GM12878 (cell line): ENCODE data around the gene NAA38. TPM values are rescaled to one million over a fixed set of nuclear protein-coding genes. Genes with fewer than 3 reads are reported as not detected.

Experiments used
- ATAC-seq: fragments of 200-7000 bp; cut with Tn5 transposase; 3 replicates; pipeline ENCODE4 v1.9.1; 2020; ENCODE audit warnings: mild to moderate bottlenecking, moderate library complexity
- BruUV-seq: library from RNA; stranded (reverse); fragments of 400-500 nt; replicated peaks from 2 replicates; lab custom pipeline; 2021; lab: Mats Ljungman, UMichigan
- CTCF ChIA-PET: fragments of 300-600 bp; sonication (Branson Sonifier 250); formaldehyde crosslinking; extraction: SDS; loops from one replicate; lab custom pipeline; 2021; ENCODE audit warnings: inconsistent platforms; lab: Yijun Ruan, JAX
- POLR2A ChIA-PET: fragments of 350-600 bp; formaldehyde crosslinking; extraction: SDS; loops from one replicate; lab custom pipeline; 2021; ENCODE audit warnings: inconsistent platforms; lab: Charles Lee
- RAD21 ChIA-PET: fragments of 300-600 bp; sonication (Branson Sonifier 250); formaldehyde crosslinking; loops from one replicate; lab custom pipeline; 2023; ENCODE audit warnings: antibody characterized with exemption; ENCODE audit not compliant: unreplicated experiment; lab: Charles Lee
- SMC1A ChIA-PET: fragments of 300-600 bp; sonication (Branson Sonifier 250); formaldehyde crosslinking; loops from one replicate; lab custom pipeline; 2023; ENCODE audit not compliant: unreplicated experiment, uncharacterized antibody; lab: Charles Lee
- DNase-seq: peaks from one replicate; pipeline ENCODE4 v3.0.0-alpha.2; 2011; ENCODE audit warnings: low read depth, low spot score
- FAIRE-seq: peaks from 3 replicates; lab custom pipeline; 2011; peaks lifted over from hg19 to GRCh38; lab: Jason Lieb, UNC
- H2AFZ ChIP-seq: 2 replicates; pipeline ENCODE4 v1.6.0; 2011; ENCODE audit warnings: low read depth, low read length, control low read depth; ENCODE audit not compliant: control insufficient read depth
- H3K27ac ChIP-seq: 2 replicates; pipeline ENCODE4 v1.5.1; 2011; ENCODE audit warnings: control low read depth; ENCODE audit not compliant: control insufficient read depth, insufficient read depth
- H3K27me3 ChIP-seq, 2 experiments: replicated peaks in 1 of 2; 2 replicates each; pipeline versions ENCODE4 v1.6.0 to v1.6.1; 2011; ENCODE audit warnings: low read length in 1 of 2; ENCODE audit not compliant: control insufficient read depth in 2 of 2, insufficient read depth in 2 of 2
- H3K36me3 ChIP-seq, 2 experiments: 2 replicates each; pipeline ENCODE4 v1.5.1; 2011; ENCODE audit warnings: low read length in 1 of 2; ENCODE audit not compliant: control insufficient read depth in 2 of 2, insufficient read depth in 2 of 2
- H3K4me1 ChIP-seq: 2 replicates; pipeline ENCODE4 v1.6.1; 2011; ENCODE audit warnings: mild to moderate bottlenecking, low read length, moderate library complexity, mixed read lengths; ENCODE audit not compliant: control insufficient read depth, insufficient read depth
- H3K4me2 ChIP-seq: 2 replicates; pipeline ENCODE4 v1.6.0; 2011; ENCODE audit warnings: control low read depth; ENCODE audit not compliant: control insufficient read depth, insufficient read depth
- H3K4me3 ChIP-seq: fragments of 200-600 bp; sonication (generic); 2 replicates; pipeline ENCODE4 v1.5.1; 2016
- H3K79me2 ChIP-seq: 2 replicates; pipeline ENCODE4 v1.6.0; 2011; ENCODE audit warnings: low read length; ENCODE audit not compliant: control insufficient read depth, insufficient read depth
- H3K9ac ChIP-seq: 2 replicates; pipeline ENCODE4 v1.8.0; 2011; ENCODE audit warnings: low read length, control low read depth, mixed read lengths; ENCODE audit not compliant: control insufficient read depth, insufficient read depth
- H3K9me3 ChIP-seq: replicated peaks from 3 replicates; pipeline ENCODE4 v1.5.1; 2011; ENCODE audit warnings: mild to moderate bottlenecking, low read length; ENCODE audit not compliant: control insufficient read depth, insufficient read depth
- H4K20me1 ChIP-seq: 2 replicates; pipeline ENCODE4 v1.6.0; 2011; ENCODE audit not compliant: control insufficient read depth, insufficient read depth
- BHLHE40 ChIP-seq, 2 experiments: fragments of 450-650 bp in 1 of 2; IDR thresholded peaks; 2 replicates each; pipeline ENCODE4 v1.6.1; 2011 to 2017; ENCODE audit warnings: low read depth in 2 of 2, borderline replicate concordance in 1 of 2, improper control_type of control experiment in 1 of 2, low read length in 1 of 2, mild to moderate bottlenecking in 1 of 2
- HDGF ChIP-seq: fragments of 450-650 bp; IDR thresholded peaks from 2 replicates; pipeline ENCODE4 v1.6.1; 2016; ENCODE audit warnings: antibody characterized with exemption
- IKZF1 ChIP-seq: fragments of 450-650 bp; conservative IDR thresholded peaks from 2 replicates; pipeline ENCODE4 v1.6.1; 2017; ENCODE audit warnings: antibody characterized with exemption, mild to moderate bottlenecking
- IKZF2 ChIP-seq, 2 experiments: fragments of 450-650 bp; IDR thresholded peaks; 2 replicates each; pipeline ENCODE4 v1.6.1; 2017; ENCODE audit warnings: mild to moderate bottlenecking in 2 of 2, moderate library complexity in 2 of 2
- LARP7 ChIP-seq: fragments of 450-650 bp; IDR thresholded peaks from 2 replicates; pipeline ENCODE4 v1.6.1; 2017; ENCODE audit warnings: mild to moderate bottlenecking
- MTA2 ChIP-seq: fragments of 450-650 bp; IDR thresholded peaks from 2 replicates; pipeline ENCODE4 v1.6.1; 2016; ENCODE audit warnings: low read depth, mild to moderate bottlenecking, moderate library complexity
- MXI1 ChIP-seq: fragments of 150-350 bp; IDR thresholded peaks from 2 replicates; pipeline ENCODE4 v1.6.1; 2011; ENCODE audit warnings: low read depth, mild to moderate bottlenecking, inconsistent platforms, low read length, improper control_type of control experiment
- NR2F1 ChIP-seq: fragments of 450-650 bp; conservative IDR thresholded peaks from 2 replicates; pipeline ENCODE4 v1.6.1; 2017; ENCODE audit warnings: mild to moderate bottlenecking
- NRF1 ChIP-seq: conservative IDR thresholded peaks from 2 replicates; pipeline ENCODE4 v1.6.1; 2011; ENCODE audit warnings: mild to moderate bottlenecking, low read depth, low read length, improper control_type of control experiment
- PAX5 ChIP-seq: IDR thresholded peaks from 2 replicates; pipeline ENCODE4 v1.6.1; 2011; ENCODE audit warnings: low read depth, low read length, borderline replicate concordance
- POLR2AphosphoS5 ChIP-seq: IDR thresholded peaks from 2 replicates; pipeline ENCODE4 v1.6.1; 2011; ENCODE audit warnings: mild to moderate bottlenecking, low read length, inconsistent platforms
- RFX5 ChIP-seq: IDR thresholded peaks from 2 replicates; pipeline ENCODE4 v1.6.1; 2011; ENCODE audit warnings: low read depth, low read length, improper control_type of control experiment
- STAT1 ChIP-seq: fragments of 450-650 bp; conservative IDR thresholded peaks from 2 replicates; pipeline ENCODE4 v1.6.1; 2014; ENCODE audit warnings: antibody characterized with exemption, mild to moderate bottlenecking
- YBX1 ChIP-seq: fragments of 450-650 bp; IDR thresholded peaks from 2 replicates; pipeline ENCODE4 v1.6.1; 2016; ENCODE audit warnings: antibody characterized with exemption
- WGBS: methylation state at CpG from one replicate; pipeline ENCODE4 v1.1.6; 2016; ENCODE audit warnings: low lambda C conversion rate; ENCODE audit not compliant: insufficient replicate concordance, insufficient coverage; ENCODE audit errors: missing lambda C conversion rate; 5-methylcytosine and 5-hydroxymethylcytosine counted together
- in situ Hi-C: fragments of 300-500 bp; cut with MboI; formaldehyde crosslinking; loops from 9 replicates; pipeline ENCODE4 v1.14.3; 2018; ENCODE audit warnings: mixed read lengths
- intact Hi-C: fragments of 100-400 bp; cut with micrococcal nuclease; formaldehyde crosslinking; loops from one replicate; pipeline ENCODE4 v1.14.2; 2022; ENCODE audit not compliant: unreplicated experiment
- polyA plus RNA-seq, 11 experiments: library from polyadenylated mRNA; depleted of rRNA in 4 of 11; unstranded in 6 of 11; stranded (reverse) in 5 of 11; fragments of >200 nt; fragmentation: Nextera tagmentation in 4 of 11; fragmentation: Illumina TruSeq in 1 of 11; extraction: Ambion mirVana in 4 of 11; extraction: Trizol in 1 of 11; gene quantifications; 1 replicate in 1 of 11; 2 replicates in 10 of 11; pipeline versions ENCODE4 v1.2.1 to v1.2.3, GENCODE V29; 2011 to 2016; ENCODE audit warnings: inconsistent platforms in 2 of 11, missing spikeins in 2 of 11, low read depth in 1 of 11
- total RNA-seq, 4 experiments: library from RNA; depleted of rRNA in 3 of 4; stranded (reverse); fragments of >200 nt in 3 of 4; fragmentation: Illumina TruSeq in 1 of 4; extraction: Trizol in 1 of 4; gene quantifications; 2 replicates each; pipeline versions ENCODE4 v1.2.1 to v1.2.3, GENCODE V29; 2013 to 2021
- TF ChIP-seq, protein P1 (sequence below): fragments of 450-650 bp; IDR thresholded peaks from 2 replicates; pipeline ENCODE4 v1.6.1; 2017; ENCODE audit warnings: borderline replicate concordance
- TF ChIP-seq, protein P2 (sequence below): fragments of 150-350 bp; IDR thresholded peaks from 2 replicates; pipeline ENCODE4 v1.6.1; 2016; ENCODE audit warnings: low read depth, low read length
- TF ChIP-seq, protein P3 (sequence below): IDR thresholded peaks from 2 replicates; pipeline ENCODE4 v1.6.1; 2012; ENCODE audit warnings: low read depth, low read length, improper control_type of control experiment

Gene NAA38
- total and polyA plus RNA-seq, 10 of the 15 experiments (the other 5 are each of a cell fraction or from before 2014, with no cell fraction given), result 31.5 to 337 (median 215) TPM

DNA sequence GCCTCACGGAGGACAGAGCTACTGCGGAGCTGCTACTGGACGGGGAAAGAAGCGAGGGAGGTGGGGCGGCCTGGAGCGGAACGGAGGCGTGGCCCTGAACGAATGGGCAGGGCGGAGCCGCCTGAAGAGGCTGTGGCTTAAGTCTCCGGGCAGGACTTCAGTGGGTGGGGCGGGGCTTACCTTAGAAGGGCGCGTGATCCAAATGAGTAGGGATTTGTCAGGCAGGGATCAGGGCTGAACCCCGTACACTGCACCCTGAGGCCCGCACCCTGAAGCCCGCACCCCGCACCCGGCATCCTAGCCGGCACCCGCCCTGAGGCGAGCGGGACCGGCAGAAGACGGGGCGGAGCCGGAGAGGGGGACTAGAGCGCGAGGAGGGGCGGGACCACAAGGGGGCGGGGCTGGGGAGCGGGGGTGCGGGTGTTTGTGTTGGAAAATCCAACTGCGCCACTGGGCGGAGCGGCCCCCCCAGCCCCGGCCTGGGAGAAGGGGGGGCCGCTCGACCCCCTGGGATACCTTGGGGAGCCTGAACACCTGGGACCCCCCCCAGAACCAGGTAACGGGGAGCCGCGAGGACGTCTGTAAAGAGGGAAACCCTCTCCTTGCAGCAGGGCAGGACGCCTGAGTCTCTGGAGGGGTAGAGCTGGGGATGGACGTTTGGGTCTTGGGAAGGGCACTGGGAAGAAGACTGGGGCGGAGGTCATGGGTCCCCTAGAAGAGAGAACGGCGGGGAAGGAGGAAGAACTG is 23.4 kb downstream of the NAA38 start, which contains the start of gene KDM6B:
Gene KDM6B, plus strand, starts transcription at position 423 of the 747 bp plus-strand sequence. CDS start 11,338 bp downstream, outside the sequence.
- no peaks in the 10 kb centered on the region for H3K9me3 ChIP-seq
- ATAC-seq (peak; percentile 74), FAIRE-seq (peak; percentile 97), DNase-seq (no peak)
- H3K4me2 ChIP-seq, result peak within 1 kb of the TSS; percentile 91
- peak within 1 kb of the TSS; percentile 100 for H3K4me3 ChIP-seq
- H2AFZ ChIP-seq, result peak within 1 kb of the TSS; percentile 93
- ChIA-PET POLR2A (interaction anchor here (0.5 to 4.9 kb wide), 12 partner anchors 9 to 461 kb away, joined by 3 to 49 read pairs (median 4); partner anchors contain the start of genes CYB5D1, NAA38, SLC25A35 and TP53), SMC1A (interaction anchor here (0.9 to 3.3 kb wide), 9 partner anchors 8 to 90 kb away, joined by 3 to 22 read pairs (median 5); partner anchors contain the start of gene NAA38), RAD21 (interaction anchor here (0.9 to 5.4 kb wide), 9 partner anchors 9 to 168 kb away, joined by 3 to 44 read pairs (median 5); partner anchors contain the start of genes CYB5D1, GUCY2D, NAA38 and RNF227), CTCF (interaction anchor here (0.6 to 5.9 kb wide), 19 partner anchors 9 to 793 kb away, joined by 3 to 57 read pairs (median 4); partner anchors contain the start of genes CYB5D1, GUCY2D, NAA38 and TP53)
- H3K4me1 ChIP-seq, result peaks cover 9% of the 10 kb centered on the region
- WGBS, result under 1% methylated on average over 34 of the region's 49 CpGs
- H3K27ac ChIP-seq, result peak within 1 kb of the TSS; percentile 65
- peaks cover 26% of the 10 kb centered on the region for H3K79me2 ChIP-seq
- peaks cover 0 to 1% of the 10 kb centered on the region in 2 experiments; a peak in 1 of 4 replicates for H3K27me3 ChIP-seq
- no peaks in the 10 kb centered on the region; the same call in 1 of the 2 replicates for H4K20me1 ChIP-seq
- BruUV-seq, result no TSS peak
- in situ Hi-C loops, result no loop called here
- peak within 1 kb of the TSS; percentile 68 for H3K9ac ChIP-seq
- no peaks in the 10 kb centered on the region for H3K36me3 ChIP-seq
- intact Hi-C loops, result no loop called here
- TF ChIP-seq MTA2, result 0 out of 2 replicates have a peak, but pooled peaks have one; percentile 11
- TF ChIP-seq, protein P1, sequence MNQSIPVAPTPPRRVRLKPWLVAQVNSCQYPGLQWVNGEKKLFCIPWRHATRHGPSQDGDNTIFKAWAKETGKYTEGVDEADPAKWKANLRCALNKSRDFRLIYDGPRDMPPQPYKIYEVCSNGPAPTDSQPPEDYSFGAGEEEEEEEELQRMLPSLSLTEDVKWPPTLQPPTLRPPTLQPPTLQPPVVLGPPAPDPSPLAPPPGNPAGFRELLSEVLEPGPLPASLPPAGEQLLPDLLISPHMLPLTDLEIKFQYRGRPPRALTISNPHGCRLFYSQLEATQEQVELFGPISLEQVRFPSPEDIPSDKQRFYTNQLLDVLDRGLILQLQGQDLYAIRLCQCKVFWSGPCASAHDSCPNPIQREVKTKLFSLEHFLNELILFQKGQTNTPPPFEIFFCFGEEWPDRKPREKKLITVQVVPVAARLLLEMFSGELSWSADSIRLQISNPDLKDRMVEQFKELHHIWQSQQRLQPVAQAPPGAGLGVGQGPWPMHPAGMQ, result no peak
- peak in 1 of 2 experiments; percentile 34; a peak in 1 of 4 replicates for TF ChIP-seq IKZF2 (IDR thresholded peaks at IDR 0.05)
- TF ChIP-seq IKZF1, result peak; percentile 65; the same call in 1 of the 2 replicates
- peak in 1 of 2 experiments; percentile 69; a peak in 1 of 4 replicates for TF ChIP-seq BHLHE40 (IDR thresholded peaks at IDR 0.05; ENCODE audit: borderline replicate concordance in 1 of 2, low read depth in 2 of 2, low read length in 1 of 2)
- TF ChIP-seq, protein P2, sequence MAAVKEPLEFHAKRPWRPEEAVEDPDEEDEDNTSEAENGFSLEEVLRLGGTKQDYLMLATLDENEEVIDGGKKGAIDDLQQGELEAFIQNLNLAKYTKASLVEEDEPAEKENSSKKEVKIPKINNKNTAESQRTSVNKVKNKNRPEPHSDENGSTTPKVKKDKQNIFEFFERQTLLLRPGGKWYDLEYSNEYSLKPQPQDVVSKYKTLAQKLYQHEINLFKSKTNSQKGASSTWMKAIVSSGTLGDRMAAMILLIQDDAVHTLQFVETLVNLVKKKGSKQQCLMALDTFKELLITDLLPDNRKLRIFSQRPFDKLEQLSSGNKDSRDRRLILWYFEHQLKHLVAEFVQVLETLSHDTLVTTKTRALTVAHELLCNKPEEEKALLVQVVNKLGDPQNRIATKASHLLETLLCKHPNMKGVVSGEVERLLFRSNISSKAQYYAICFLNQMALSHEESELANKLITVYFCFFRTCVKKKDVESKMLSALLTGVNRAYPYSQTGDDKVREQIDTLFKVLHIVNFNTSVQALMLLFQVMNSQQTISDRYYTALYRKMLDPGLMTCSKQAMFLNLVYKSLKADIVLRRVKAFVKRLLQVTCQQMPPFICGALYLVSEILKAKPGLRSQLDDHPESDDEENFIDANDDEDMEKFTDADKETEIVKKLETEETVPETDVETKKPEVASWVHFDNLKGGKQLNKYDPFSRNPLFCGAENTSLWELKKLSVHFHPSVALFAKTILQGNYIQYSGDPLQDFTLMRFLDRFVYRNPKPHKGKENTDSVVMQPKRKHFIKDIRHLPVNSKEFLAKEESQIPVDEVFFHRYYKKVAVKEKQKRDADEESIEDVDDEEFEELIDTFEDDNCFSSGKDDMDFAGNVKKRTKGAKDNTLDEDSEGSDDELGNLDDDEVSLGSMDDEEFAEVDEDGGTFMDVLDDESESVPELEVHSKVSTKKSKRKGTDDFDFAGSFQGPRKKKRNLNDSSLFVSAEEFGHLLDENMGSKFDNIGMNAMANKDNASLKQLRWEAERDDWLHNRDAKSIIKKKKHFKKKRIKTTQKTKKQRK, result no peak
- no peak for TF ChIP-seq NR2F1
- peak; percentile 32; the same call in 1 of the 2 replicates for TF ChIP-seq MXI1
- peak; percentile 75; the same call in 1 of the 2 replicates for TF ChIP-seq PAX5
- 0 out of 2 replicates have a peak, but pooled peaks have one; percentile 26 for TF ChIP-seq STAT1
- 0 out of 2 replicates have a peak, but pooled peaks have one; percentile 45 for TF ChIP-seq LARP7
- TF ChIP-seq, protein P3, sequence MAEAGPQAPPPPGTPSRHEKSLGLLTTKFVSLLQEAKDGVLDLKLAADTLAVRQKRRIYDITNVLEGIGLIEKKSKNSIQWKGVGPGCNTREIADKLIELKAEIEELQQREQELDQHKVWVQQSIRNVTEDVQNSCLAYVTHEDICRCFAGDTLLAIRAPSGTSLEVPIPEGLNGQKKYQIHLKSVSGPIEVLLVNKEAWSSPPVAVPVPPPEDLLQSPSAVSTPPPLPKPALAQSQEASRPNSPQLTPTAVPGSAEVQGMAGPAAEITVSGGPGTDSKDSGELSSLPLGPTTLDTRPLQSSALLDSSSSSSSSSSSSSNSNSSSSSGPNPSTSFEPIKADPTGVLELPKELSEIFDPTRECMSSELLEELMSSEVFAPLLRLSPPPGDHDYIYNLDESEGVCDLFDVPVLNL, result peak; percentile 68
- TF ChIP-seq HDGF, result peak; percentile 81; the same call in 1 of the 2 replicates
- no peak for TF ChIP-seq YBX1
- TF ChIP-seq POLR2AphosphoS5, result peak; percentile 41; the same call in 1 of the 2 replicates
- TF ChIP-seq NRF1, result 0 out of 2 replicates have a peak, but pooled peaks have one; percentile 4
- TF ChIP-seq RFX5, result 0 out of 2 replicates have a peak, but pooled peaks have one; percentile 19
